HG03457 (cell line): Measurements from ENCODE around the gene PKP3.
"Not testable (repeated sequence)": the region's sequence is repeated elsewhere in the genome, so short reads cannot be mapped to it uniquely, and the experiment has no call there.

ENCODE experiments used
- ATAC-seq: cut with Tn5 transposase; IDR thresholded peaks from one replicate; pipeline ENCODE4 v1.9.1; 2021; ENCODE audit warnings: moderate number of reproducible peaks; ENCODE audit not compliant: unreplicated experiment

PKP3 gene

DNA sequence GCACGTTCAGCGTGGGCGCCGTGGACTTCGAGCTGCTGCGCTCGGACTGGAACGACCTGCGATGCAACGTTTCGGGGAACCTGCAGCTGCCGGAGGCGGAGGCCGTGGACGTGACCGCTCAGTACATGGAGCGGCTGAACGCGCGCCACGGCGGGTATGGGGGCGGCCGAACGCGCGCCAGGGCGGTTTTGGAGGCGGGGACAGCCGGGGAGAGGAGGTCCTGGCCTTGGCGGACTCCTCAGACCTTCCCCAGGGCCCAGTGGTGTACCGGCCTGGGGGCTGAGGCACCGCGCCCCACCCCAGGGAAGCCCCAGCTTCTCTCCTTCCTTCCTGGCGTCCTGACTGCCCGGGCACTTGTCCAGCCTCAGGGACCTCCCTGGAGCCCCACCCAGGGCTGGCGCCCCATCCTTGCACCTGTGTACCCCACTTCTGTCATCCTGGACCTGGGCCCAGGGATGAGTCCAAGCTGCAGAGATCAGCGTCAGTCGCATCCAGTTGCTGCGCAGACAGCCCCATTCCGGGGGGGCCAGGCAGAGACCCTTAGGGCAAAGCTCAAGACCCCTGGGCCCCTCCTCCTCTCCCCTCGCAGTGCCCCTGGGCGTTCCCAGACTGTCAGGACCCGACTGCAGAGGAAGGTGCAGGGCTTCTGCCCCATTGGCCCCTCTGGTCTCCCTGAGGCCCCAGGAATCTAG, 16.7 kb upstream of the PKP3 start:
- ATAC-seq: no peak

DNA sequence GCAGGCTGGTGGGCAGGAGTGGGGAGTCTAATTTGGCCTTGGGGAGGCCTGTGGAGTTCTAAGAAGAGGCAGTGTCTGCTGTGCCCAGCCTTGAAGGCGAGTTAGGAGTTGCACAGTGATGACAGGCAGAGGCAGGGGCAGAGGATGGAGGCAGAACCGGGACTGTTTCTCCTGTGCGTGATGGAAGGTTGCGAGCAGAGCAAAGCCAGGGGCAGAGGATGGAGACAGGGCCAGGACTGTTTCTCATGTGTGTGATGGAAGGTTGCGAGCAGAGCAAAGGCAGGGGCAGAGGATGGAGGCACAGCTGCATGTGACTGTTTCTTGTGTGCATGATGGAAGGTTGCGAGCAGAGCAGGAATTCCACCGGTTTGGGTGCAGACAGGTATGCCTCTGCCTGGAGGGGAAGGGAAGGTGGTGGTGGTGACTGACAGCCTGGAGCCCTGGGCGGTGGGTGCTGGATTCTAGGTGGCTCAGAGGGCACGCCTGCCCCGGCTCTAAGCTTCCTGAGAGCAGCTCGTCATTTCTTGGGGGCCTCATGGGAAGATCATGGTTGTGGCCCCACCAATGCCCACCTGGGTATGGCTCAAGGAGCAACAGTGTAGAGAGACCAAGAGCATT, 16.0 kb upstream of the PKP3 start:
- no peak for ATAC-seq

DNA sequence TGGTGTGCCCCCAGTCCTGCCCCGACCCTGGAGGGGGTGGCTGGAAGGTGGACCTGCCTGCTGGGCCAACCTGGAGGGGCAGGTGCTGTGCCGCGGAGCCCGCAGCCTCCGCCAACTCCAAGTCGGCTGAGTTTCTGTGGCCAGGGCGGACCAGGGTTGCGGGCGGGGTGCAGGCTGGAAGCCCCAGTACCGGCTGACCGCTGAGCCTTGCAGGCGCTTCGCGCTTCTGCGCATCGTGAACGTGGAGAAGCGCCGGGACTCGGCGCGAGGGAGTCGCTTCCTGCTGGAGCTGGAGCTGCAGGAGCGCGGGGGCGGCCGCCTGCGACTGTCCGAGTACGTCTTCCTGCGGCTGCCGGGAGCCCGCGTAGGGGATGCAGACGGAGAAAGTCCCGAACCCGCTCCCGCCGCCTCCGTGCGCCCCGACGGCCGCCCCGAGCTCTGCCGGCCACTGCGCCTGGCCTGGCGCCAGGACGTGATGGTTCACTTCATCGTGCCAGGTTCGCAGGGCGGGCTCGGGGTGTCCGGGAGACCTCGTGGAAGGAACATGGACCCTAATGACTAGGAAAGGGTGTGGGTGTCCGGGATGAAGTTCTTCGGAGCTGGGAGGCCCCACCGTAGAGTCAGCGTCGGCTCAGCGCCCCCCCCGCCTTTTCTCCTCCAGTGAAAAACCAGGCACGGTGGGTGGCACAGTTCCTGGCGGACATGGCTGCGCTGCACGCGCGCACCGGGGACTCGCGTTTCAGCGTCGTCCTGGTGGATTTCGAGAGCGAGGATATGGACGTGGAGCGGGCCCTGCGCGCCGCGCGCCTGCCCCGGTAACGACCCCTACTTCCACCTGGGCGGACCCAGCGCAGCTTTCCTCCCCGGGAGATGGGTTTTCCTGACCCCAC, 14.6 kb upstream of the PKP3 start:
- ATAC-seq: no peak

DNA sequence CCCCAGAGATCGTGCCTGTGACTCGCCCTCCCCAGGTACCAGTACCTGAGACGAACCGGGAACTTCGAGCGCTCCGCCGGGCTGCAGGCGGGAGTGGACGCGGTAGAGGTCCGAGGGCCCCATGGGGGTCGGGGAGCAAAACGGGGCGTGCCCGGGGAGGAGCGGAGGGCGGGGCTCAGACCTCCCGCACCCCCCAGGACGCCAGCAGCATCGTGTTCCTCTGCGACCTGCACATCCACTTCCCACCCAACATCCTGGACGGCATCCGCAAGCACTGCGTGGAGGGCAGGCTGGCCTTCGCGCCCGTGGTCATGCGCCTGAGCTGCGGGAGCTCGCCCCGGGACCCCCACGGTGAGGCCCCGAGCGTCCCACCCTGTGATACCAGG, 13.9 kb upstream of the PKP3 start:
- no peak for ATAC-seq

DNA sequence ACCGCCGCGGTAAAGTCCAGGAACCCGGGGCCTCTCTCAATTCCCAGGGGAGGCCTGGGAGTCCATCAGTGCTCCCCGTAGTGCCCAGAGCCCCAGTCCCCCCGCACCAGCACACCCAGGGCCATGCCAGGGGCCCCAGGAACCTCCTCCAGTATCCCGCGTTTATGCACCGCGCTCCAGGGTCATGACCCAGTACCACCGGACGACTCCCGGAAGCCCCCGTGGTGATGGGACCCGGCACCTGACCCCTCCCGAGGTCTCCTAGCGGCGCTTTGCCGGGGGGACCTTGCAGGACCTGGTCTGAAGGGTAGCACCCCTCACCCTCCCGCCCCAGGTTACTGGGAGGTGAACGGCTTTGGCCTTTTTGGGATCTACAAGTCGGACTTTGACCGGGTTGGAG, 13.5 kb upstream of the PKP3 start:
- ATAC-seq: no peak

DNA sequence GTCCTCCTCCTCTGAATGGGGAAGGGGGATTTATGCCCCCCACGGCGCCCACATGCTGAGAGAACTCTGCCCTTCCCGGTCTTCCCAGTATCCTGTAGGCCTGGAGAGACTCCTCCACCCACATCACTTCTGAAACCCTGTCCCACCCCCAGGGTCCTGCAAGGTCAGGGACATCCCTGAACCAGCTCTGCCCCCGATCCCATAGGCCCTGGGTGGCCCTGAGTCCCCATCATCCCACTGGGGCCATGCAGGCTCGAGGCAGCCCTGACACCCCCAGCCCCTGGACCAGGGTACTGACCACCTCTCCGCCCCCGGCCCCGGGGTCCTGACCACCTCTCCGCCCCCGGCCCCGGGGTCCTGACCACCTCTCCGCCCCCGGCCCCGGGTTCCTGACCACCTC, 13.0 kb upstream of the PKP3 start:
- no peak for ATAC-seq

DNA sequence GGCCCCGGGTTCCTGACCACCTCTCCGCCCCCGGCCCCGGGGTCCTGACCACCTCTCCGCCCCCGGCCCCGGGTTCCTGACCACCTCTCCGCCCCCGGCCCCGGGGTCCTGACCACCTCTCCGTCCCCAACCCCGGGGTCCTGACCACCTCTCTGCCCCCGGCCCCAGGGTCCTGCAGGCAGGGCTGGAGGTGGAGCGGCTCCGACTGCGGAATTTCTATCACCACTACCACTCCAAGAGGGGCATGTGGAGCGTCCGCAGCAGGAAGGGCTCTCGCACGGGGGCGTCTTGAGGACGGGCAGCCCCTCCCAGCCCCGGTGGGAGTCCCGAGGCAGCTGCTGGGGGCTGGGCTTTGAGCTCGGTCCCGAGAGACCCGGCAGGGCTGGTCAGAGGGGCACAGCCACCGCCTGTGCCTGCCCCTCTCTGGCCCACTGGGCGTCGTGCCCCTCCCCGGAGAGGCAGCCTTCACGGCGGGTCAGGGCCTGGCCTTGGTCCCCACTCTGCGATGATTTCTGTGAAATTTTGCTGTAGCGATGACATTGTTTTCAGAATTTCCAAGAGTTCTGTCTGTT, 12.4 kb upstream of the PKP3 start:
- no peak for ATAC-seq

- ATAC-seq: no peak
Observed at GRCh38 chr11:382081-382629, 11.9 kb upstream of the PKP3 start.

DNA sequence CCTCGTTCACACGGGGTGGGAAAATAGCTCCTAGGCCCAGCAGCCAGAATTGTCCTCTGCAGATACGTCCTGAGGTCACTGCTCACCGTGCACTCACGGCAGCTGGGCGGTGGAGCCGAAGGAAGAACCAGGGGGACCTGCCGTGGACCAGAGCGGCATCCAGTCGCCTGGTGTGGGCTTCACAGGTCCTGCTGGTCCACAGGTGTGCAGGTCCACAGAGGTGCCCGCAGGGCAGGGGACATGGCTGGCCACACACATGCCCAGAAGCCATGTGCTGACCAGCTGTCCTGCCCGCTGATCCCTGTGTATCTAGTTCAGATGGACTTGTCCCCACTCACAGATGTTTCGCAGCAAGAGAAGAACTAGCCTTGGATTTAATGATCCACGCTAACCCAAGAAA, 10.6 kb upstream of the PKP3 start:
- no peak for ATAC-seq

DNA sequence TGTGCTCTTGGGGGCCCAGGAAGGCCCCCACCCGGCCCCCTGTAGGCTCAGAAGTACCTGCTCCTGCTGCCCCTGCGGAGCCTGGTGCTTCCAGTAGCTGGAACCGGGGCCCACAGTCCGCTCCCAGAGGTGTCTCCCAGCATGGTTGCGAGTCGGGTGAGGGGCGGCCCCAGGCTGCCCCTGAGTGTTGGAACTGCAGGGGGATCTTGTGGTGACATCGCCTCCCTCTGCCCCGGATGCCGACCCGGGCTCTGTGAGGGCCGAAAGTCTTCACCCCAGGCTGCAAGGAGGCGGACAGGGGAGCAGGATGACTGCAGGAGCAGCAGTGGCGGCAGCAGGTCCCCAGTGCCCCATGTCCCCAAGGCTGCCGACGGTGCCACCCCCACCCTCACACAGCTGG, 9.5 kb upstream of the PKP3 start:
- no peak for ATAC-seq

GRCh38 chr11:385594-386351, 8.2 kb upstream of the PKP3 start:
- no peak for ATAC-seq

GRCh38 chr11:386483-386882, 7.5 kb upstream of the PKP3 start:
- ATAC-seq: no peak

DNA sequence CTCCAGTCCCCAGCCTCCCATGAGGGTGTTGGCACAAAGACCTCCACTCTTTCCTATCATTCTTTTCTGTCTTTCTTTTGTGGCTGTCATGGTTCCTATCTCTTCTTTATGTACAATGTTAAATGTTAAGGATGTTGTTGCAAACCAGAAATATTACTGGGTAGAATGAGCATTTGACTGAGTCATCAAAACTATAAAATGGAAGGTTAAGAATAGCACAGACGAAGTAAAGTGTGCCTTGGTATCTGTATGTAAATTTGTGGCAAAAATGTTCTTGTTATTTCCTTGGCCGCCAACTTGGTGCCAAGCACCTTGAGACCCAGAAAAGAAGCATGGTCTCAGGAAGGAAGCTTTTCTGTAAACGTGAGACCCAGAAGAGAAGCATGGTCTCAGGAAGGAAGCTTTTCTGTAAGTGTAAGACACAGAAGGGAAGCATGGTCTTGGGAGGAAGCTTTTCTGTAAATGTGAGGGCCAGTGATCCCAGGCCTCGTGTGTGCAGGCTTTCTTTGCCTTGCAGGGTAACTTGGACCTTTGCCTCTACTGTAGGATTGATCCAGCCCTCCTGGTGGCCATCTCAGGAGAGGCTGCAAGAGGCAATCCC, 6.7 kb upstream of the PKP3 start:
- ATAC-seq: no peak

GRCh38 chr11:389369-389768, 4.6 kb upstream of the PKP3 start:
- ATAC-seq: not testable (repeated sequence)

GRCh38 chr11:390175-390574, 3.8 kb upstream of the PKP3 start:
- ATAC-seq: no peak

DNA sequence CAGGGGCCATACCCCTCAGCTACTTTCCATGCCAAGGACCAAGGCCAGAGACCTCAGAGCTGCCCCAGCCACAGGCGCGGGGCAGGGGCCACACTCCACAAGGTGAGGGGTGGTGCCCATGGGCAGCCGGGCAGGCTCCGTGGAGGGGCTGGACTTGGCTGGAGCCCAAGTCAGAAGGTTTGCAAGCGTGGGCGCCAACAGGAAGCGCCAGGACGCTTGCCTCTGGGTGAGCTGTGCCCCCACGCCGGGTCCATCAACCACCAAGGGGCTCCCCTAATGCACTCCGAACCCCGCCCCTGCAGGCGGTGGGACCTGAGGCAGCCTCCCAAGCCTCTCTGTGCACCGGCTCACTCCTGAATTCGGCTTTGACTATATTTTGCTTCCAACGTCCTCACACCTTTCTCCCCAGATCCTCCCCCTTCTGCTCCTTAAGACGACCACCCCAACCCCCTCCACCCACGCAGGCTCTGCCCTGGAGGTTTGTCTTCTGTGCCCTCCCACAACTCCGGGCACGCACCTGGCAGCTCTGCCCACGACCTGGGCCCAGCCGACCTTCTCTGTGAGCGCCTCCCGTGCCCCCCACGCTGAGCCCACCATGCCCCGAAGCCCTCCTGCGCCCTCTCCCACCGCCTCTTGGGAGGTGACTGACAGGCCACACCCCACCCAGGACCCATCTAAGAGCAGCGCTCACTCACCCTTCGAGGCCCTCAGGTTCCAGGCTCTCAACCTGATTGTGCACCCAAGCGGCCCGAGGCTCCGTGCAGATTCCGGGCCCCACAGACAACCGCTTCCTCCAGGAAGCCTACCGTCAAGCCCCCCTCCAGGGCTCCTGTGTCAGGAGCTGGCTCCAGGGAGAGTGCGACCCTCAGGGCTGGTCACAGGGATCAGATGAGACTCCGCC, 2.6 kb upstream of the PKP3 start:
- no peak for ATAC-seq

DNA sequence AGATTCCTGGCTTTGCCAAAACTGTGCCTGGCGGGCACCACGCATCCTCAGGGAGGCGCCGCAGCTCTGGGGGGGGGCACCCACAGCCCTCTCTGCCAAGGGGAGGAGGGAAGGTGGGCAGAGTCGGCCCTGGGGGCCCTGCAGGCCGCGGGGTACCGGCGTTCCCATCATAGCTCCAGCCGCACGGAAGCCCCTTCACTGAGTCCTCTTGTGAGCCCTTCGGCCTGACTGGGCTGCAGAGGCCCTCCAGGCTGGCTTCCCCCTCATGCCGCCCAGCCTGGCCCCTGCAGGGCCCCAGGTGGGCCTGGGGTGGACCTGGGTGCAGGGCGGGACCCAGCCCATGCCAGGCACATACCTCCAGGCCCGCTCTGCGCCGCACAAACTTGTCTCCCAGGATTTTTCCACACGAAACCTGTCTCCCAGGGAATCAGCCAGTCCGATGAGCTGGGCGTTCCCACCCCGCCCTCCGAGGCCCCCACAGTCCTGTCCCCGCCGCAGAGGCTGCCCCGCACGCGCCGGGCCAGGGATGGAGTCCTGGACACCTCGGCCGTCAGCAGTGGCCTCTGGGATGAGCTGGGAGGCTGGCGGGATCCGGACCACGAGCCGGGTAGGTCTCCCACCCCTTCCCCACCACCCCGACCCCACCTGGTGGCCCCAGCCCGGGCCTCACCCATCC, 1.8 kb upstream of the PKP3 start:
- no peak for ATAC-seq

GRCh38 chr11:393219-394033, 583 bp upstream of the PKP3 start:
- no peak for ATAC-seq
